ENCODE results near the gene PIK3IP1.

- TF ChIP-seq EZH2phosphoT487 (IDR thresholded peaks at IDR 0.05; ENCODE audit: low read depth, severe bottlenecking, unreplicated experiment) (no peak), EZH2 (IDR thresholded peaks at IDR 0.05; ENCODE audit: borderline replicate concordance) (no peak)
Observed at GRCh38 chr22:31282748-31283468, 9.4 kb downstream of the PIK3IP1 start.

All from hepatocyte (in vitro differentiated cells).